MV-4-11 (cell line): ENCODE data around the gene SEBOX.

ENCODE experiments used
- DNase-seq: peaks from one replicate; lab custom pipeline; 2025; lab: John Stamatoyannopoulos, UW

SEBOX gene

GRCh38 chr17:28364665-28365363, at the start of gene SEBOX:
SEBOX (minus strand) TSS chr17:28365199; CDS start chr17:28365151, 48 bp downstream.
- DNase-seq: no peak

DNA sequence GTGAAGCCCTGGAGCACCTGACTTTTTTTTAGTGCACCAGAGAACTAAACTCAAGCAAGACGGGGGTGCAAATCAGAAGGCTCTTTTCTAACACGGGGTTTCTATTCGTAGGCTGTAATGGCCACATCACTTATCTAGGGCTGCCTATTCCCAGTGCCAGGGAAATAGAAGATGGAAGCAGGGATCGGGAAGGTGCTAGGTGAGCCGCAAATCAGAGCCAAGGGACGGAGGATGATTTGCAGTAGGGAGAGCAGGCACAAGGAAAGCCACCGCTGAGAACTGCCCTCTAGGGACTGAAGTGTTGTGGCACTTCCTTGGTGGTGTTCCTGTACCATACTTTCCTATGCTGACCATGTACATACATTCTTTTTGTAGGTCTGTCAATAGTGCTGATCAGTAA, 48.8 kb upstream of the SEBOX start:
- no peak for DNase-seq

DNA sequence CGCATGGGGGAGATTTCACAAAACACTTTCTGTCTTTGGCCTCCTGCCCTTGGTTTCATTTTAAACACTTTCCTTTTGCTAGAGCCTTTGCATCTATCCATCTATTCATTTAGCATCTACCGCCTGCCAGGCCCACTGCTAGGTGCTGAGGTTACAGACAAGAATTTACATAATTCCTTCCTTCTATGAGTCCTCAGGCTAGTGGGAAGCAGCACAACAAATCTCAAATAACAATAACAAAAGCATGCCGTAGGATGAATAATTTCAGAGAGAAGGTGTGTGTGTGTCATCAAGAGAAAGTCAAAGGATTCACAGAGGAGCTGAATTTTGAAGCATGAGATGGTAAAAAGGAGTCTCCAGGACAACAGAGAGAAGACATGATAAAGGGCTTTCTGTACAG, 47.1 kb upstream of the SEBOX start:
- DNase-seq: no peak

GRCh38 chr17:28407974-28408306, 42.9 kb upstream of the SEBOX start:
- no peak for DNase-seq

DNA sequence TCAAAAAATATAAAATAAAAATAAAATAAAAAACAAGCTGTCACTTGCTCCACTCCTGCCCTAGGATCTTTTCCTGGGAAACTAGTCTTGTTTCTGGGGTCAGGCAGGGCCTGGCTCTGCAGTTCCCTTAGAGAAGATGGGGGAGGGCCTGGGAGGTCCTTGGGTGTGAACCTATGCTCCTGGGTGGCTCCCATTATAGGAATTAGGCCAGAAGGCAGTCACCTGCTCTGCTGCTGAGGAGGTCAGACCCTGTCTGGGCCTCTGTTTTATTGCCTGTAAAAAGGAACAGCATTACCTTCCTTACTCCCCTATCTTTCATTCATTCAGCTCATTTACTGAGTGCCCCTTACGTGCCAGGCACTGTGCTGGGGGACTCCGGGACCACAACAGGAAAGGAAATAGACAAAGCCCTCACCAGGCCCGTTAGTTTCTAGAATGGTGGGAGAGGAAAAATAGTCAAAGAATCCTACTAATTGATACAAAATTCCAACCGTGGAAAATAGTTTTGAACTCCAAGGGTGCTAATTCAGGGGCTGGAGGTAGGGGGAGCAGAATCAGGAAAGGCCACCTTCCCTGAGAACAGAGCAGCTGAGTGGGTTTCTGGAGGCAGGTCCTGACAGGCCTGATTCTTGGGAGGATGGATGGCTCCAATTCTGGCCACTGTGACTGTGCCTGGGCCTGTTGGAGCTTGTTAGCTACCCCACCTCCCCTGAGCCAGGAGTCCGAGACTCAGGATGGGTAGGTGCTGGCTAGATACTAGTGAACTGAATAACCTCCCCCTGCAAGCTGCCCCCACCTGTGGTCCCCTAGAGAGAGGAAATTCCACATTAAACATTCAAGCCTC, 42.4 kb upstream of the SEBOX start:
- no peak for DNase-seq

- no peak for DNase-seq
Measured at GRCh38 chr17:28406473-28406814, 41.4 kb upstream of the SEBOX start.

GRCh38 chr17:28405632-28406472, 40.9 kb upstream of the SEBOX start, which contains the start of gene SLC46A1:
SLC46A1 (minus strand) TSS chr17:28406212; CDS start chr17:28406114, 98 bp downstream.
- DNase-seq: no peak

DNA sequence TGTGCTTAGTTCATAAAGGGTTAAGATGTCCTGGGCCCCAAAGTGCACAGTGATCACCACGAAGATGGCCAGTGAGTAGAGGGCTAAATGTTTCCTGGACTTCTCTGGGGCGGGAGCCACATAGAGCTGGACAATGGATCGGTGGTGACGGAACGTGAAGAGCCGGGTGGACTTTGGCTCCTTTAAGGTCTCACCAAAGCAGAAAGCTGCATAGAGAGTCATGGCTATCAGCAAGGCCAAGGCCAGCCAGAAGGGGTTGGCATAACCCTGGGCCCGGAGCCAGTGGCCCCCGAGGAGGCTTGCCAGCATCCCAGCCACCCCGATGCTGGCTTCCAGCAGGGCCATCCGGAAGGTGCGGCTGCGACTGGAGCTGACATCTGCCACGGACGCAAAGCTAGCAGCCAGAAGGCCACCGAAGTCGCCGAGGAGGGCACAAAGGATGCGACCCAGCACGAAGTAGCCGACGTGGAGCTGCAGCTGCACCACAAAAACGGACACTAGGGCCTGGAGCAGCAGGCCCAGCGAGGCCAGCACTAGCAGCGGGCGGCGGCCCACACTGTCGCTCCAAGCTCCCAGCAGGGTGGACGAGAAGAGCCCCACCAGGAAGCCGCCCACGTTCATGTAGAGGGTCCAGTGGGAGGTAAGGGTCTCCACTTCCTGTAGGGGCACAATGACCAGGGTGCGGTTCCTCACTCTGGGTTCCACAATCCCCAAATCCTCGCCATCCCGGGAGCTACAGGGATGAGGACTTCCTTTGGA, 40.0 kb upstream of the SEBOX start:
- no peak for DNase-seq

DNA sequence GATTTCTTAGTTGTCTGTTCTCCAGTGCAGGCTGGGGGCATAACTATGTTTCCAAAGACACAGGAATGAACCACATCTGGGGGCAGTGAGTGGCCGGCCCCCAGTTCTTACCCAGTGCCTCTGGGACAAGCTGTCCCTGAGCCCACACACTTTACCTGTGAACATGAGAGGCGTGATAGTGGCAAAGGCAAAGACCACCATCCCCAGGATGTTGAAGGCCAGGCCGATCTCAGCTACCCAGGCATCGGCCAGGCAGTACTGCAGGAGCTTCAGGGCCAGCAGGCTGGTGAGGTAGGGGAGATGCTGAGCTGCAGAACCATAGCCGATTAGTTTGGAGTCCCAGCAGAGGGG, 39.4 kb upstream of the SEBOX start:
- no peak for DNase-seq

DNA sequence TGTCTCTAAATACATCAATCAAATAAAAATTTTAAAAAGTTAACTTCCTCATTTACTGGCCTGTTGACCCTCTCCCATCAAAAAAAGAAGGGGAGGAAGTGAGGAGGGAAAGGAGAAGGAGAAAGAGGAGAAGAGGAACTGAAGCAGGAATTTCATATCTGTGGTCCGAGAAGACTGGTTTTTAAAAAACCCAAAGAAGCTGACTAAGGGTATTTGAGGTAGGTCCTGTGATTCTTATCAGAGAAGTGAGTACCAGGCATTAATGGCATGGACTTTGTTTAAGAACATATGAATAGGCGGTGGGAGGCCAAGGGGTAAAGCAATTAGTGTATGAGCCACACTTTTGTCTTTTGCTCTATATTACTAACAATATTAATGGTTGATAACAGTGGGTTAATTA, 39.0 kb upstream of the SEBOX start:
- peak; percentile 81 for DNase-seq

DNA sequence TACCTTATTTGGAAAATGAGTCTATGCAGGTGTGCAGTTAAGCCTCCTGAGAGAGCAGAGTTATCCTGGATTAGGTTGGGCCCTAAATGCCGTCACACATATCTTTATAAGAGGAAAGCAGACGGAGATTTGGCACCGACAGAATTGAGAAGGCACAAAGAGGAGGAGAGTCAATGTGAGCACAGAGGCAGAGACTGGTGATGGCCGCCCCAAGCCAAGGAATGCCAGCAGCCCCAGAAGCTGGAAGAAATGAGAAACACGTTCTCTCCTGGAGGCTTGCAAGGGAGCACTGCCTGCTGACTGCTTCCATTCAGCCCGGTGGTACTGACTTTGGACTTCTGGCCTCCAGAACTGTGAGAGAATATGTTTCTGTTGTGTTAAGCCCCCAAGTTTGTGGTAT, 37.8 kb upstream of the SEBOX start:
- no peak for DNase-seq

- DNase-seq: no peak
Measured at GRCh38 chr17:28402224-28402630, 37.2 kb upstream of the SEBOX start.

DNA sequence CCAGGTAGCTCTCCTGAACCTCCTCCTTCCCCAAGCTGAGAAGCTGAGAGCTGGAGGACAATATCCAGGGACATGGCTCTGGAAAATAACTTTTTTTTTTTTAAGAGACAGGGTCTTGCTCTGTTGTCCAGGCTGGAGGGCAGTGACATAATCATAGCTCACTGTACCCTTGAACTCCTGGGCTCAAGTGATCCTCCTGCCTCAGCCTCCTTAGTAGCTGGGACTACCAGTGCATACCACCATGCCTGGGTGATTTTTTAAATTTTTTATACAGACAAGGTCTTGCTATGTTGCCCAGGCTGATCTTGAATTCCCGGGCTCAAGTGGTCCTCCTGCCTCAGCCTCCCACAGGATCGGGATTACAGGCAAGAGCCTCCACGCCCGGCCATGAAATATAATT, 34.8 kb upstream of the SEBOX start:
- no peak for DNase-seq

- DNase-seq: peak; percentile 71
Measured at GRCh38 chr17:28398280-28398981, 33.4 kb upstream of the SEBOX start.

DNA sequence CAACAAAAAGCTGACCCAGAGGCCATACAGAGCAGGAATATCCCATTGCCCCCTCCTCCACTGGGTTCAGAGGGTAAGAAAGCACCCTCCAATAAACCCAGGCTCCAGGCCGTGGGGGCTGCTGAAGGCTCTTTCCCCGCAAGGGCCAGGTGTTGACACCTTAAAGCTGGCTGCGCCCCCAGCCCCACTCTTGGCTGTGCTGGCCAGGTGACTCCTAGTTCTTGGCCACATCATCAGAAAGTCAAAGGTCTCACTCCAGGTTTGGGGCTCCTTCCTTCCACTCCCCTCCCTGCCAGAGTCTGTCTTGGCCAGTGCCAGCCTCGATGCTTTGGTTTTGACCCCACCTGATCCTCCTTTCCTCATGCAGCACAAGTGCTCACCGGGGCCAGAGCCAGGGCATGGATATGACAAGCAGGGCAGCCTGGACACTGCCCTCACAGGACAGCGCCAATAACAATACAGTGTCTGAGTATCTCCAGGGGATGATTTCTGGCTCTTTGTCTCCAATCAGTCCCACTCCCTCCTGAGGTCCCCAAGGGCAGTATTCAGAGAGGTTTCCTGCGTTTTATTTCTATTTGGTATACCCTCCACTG, 32.8 kb upstream of the SEBOX start:
- no peak for DNase-seq

- DNase-seq: no peak
Measured at GRCh38 chr17:28397275-28397674, 32.3 kb upstream of the SEBOX start.

DNA sequence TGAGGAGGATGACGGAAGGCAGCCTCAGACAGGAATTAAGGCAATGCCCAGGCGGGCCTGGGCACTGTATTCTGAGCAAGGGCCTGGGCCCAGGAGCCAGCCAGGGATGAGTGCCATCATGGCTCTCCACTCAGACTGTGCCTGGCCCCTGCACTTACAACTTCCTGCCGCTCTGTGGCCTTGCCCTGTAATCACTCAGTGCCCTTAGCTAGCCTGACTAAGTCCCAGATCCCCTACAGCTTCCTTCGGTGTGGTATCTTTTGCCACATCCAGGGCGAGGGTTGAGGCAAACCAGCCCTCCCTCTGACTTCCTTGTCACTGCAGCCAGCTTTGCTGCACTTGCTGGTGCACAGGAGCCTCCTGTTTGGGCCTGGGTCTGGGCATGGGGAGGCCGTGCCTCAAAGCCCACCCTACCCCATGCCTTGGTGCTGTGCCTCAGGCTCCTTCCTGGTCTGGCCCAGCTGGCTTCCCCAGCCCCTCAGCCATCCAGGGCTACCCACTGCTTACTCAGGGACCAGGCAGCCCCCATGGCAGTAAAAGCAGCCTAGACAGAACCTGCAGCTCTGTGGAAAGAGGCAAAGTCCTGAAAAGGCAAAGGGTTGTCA, 31.7 kb upstream of the SEBOX start:
- DNase-seq: peak; percentile 72

DNA sequence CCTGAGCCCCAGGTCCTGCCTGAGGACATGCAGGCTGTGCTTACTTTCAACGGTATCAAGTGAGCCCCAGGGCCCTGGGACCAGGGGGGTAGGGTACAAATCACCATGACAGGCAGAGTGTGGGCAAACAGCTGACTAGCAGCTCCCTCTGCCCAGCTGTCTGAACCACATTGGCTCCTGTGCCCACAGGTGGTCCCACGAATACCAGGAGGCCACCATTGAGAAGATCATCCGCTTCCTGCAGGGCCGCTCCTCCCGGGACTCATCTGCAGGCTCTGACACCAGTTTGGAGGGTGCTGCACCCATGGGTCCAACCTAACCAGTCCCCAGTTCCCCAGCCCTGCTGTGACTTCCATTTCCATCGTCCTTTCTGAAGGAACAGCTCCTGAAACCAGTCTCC, 31.0 kb upstream of the SEBOX start:
- no peak for DNase-seq

GRCh38 chr17:28395426-28395825, 30.4 kb upstream of the SEBOX start:
- DNase-seq: no peak

- DNase-seq: no peak
Measured at GRCh38 chr17:28394337-28395116, 29.5 kb upstream of the SEBOX start.
